ENCODE measurements around the gene ABLIM3.

ABLIM3 gene

DNA sequence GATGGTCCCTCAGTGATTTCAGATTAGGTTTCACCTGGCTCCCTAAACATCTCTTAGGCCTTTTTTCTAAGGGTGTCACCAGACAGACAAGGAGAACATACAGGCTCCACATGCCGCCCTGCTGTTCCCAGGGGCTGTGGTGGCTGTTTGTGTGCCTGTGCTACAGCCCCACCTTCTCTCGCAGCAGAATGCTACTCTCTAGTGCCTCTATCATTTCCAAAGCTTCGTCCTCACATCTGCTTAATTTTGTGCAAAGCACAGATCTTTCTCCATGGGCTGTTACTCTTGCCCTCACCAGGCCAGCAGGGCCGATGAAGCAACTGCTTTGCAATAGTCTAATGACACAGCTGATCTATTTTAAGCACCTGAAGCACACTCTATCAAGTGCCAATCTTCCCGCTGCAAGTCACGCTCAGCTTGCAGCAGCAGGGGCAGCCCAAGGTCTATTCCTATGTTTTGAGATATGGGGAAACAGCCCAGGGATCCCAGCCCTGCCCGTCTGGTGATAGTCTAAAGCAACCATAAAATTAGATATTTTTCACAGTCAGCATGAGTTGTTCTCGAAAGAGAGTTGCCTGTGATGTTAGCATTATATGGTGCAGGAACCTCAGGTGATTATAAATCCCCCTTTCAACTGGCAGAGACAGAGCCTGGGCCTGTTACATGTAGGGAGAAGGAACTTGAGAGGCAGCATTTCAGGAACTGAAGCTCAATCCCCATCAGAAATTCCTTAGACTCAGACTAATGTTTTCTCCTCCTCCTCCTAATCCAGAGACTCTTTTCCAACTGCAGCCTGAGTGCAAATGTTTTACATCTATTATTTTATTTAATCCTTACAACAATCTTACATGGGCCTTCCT is 12.7 kb downstream of the ABLIM3 start:
- no peak for TF ChIP-seq POU2F2 (IDR thresholded peaks at IDR 0.05; ENCODE audit: low read depth, low read length)
- no peak for TF ChIP-seq POLR2A (IDR thresholded peaks at IDR 0.05; ENCODE audit: low read depth, low read length)
- no peak for TF ChIP-seq PAX5 (IDR thresholded peaks at IDR 0.05; ENCODE audit: insufficient read depth, low read length, severe bottlenecking)
- no peak for TF ChIP-seq POLR2AphosphoS5 (IDR thresholded peaks at IDR 0.05; ENCODE audit: low read depth, low read length)
- TF ChIP-seq TAF1 (IDR thresholded peaks at IDR 0.05; ENCODE audit: low read depth, low read length), result no peak
- no peak for TF ChIP-seq SPI1 (IDR thresholded peaks at IDR 0.05; ENCODE audit: low read depth, low read length)
- DNase-seq (ENCODE audit: insufficient read length, low spot score) (no peak), FAIRE-seq (no peak)

DNA sequence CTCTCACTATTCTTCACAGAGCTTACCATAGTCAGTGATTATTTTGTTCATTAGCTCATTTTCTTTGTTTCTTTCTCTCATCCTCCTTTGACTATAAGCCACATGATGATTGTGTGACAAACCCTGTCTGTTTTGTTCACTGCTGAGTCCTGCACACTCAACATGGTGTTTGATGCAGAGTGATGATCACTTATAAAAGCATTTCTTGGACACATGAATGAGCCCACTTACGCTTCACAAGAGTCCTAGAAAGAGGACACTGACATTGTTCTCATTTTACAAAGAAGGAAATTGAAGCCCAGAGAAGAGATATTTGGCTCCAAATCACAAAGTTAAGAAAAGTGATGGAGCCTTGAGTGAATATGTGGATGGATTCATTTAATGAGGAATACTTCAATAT is 13.4 kb downstream of the ABLIM3 start:
- TF ChIP-seq SPI1 (IDR thresholded peaks at IDR 0.05; ENCODE audit: low read depth, low read length) (no peak), POLR2A (IDR thresholded peaks at IDR 0.05; ENCODE audit: low read depth, low read length) (no peak), PAX5 (IDR thresholded peaks at IDR 0.05; ENCODE audit: insufficient read depth, low read length, severe bottlenecking) (no peak), POLR2AphosphoS5 (IDR thresholded peaks at IDR 0.05; ENCODE audit: low read depth, low read length) (no peak), TAF1 (IDR thresholded peaks at IDR 0.05; ENCODE audit: low read depth, low read length) (no peak), POU2F2 (IDR thresholded peaks at IDR 0.05; ENCODE audit: low read depth, low read length) (no peak)
- no peak for FAIRE-seq
- DNase-seq (ENCODE audit: insufficient read length, low spot score), result no peak

DNA sequence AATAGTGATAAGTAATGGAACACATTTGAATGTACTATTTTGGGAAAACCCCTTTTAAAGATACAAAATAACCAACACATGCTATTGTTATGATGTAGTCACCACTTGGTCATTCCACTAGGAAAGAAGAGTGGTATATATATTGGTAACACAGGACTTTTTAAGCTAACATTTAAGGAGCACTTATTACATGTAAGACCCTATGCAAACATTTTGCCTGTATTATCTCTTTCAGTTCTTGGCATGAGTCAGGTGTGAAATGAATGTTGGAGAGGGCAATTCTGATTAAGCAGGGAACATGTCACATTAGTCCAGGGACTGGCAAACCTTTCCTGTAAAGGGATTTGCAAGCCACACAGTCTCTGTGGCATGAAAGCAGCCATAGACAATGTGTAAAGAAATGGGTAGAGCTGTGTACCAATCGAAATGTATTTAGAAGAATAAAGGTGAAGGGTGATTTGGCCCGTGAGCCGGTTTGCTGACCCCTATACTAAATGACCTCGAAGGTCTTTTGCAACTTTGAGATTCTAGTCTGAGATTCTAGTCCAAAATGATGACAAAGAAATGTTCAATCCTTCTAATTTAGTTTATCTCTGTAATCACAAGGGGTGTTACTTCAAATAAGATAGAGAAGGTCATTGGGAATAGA is 15.3 kb downstream of the ABLIM3 start:
- TF ChIP-seq SPI1 (IDR thresholded peaks at IDR 0.05; ENCODE audit: low read depth, low read length), result no peak
- DNase-seq (ENCODE audit: insufficient read length, low spot score) (no peak), FAIRE-seq (no peak)

GRCh38 chr5:149157330-149157729 is 16.0 kb downstream of the ABLIM3 start:
- no peak for DNase-seq (ENCODE audit: insufficient read length, low spot score)
- FAIRE-seq, result no peak
- TF ChIP-seq POU2F2 (IDR thresholded peaks at IDR 0.05; ENCODE audit: low read depth, low read length), result no peak
- TF ChIP-seq PAX5 (IDR thresholded peaks at IDR 0.05; ENCODE audit: insufficient read depth, low read length, severe bottlenecking), result no peak
- no peak for TF ChIP-seq POLR2AphosphoS5 (IDR thresholded peaks at IDR 0.05; ENCODE audit: low read depth, low read length)
- TF ChIP-seq SPI1 (IDR thresholded peaks at IDR 0.05; ENCODE audit: low read depth, low read length), result no peak
- TF ChIP-seq TAF1 (IDR thresholded peaks at IDR 0.05; ENCODE audit: low read depth, low read length), result no peak
- TF ChIP-seq POLR2A (IDR thresholded peaks at IDR 0.05; ENCODE audit: low read depth, low read length), result no peak

DNA sequence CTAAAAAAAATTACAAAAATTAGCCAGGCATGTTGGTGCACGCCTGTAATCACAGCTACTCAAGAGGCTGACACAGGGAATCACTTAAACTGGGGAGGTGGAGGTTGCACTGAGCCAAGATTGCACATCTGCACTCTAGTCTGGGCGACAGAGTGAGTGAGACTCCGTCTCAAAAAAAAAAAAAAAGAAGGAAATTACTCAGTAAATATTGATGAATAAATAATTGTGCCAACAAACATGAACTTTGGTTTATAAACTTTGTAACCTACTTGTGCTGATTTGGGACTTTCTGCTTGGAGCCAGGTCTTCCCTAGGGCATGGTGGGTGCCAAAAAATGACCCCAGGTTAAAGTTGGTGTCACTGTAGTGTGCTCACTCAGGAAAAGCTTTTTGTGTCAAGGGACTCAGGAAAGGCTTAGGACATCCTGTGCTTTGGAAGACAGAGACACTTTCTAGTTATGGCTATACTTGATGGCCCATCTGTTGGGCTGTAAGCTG is 19.0 kb downstream of the ABLIM3 start:
- TF ChIP-seq PAX5 (IDR thresholded peaks at IDR 0.05; ENCODE audit: insufficient read depth, low read length, severe bottlenecking), result no peak
- TF ChIP-seq SPI1 (IDR thresholded peaks at IDR 0.05; ENCODE audit: low read depth, low read length), result no peak
- TF ChIP-seq POLR2A (IDR thresholded peaks at IDR 0.05; ENCODE audit: low read depth, low read length), result no peak
- DNase-seq (ENCODE audit: insufficient read length, low spot score), result no peak
- no peak for FAIRE-seq

GRCh38 chr5:149161026-149161687 is 19.9 kb downstream of the ABLIM3 start:
- no peak for DNase-seq (ENCODE audit: insufficient read length, low spot score)
- FAIRE-seq, result no peak
- TF ChIP-seq TAF1 (IDR thresholded peaks at IDR 0.05; ENCODE audit: low read depth, low read length), result no peak
- TF ChIP-seq POU2F2 (IDR thresholded peaks at IDR 0.05; ENCODE audit: low read depth, low read length), result no peak

DNA sequence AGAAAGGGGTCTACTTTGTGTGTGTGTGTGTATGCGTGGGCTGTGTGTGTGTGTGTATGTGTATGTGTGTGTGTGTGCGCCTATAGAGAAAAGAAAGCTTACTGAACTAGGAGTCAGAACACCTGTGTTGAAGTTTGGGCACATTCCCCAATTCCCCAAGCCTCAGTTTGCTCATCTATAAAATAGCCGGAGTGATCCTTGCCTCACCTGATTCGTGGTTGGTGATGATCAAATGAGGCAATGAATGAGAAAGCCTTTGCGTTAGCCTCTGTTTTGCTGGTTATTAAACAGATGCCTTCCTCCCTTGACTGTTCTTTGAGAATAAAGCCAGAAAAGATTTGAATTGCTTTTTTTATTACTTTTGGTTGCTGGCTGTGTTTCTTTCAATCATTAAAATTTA is 20.6 kb downstream of the ABLIM3 start:
- no peak for FAIRE-seq
- DNase-seq (ENCODE audit: insufficient read length, low spot score), result no peak
- no peak for TF ChIP-seq TAF1 (IDR thresholded peaks at IDR 0.05; ENCODE audit: low read depth, low read length)
- no peak for TF ChIP-seq POLR2A (IDR thresholded peaks at IDR 0.05; ENCODE audit: low read depth, low read length)
- no peak for TF ChIP-seq POU2F2 (IDR thresholded peaks at IDR 0.05; ENCODE audit: low read depth, low read length)
- TF ChIP-seq POLR2AphosphoS5 (IDR thresholded peaks at IDR 0.05; ENCODE audit: low read depth, low read length), result no peak
- no peak for TF ChIP-seq PAX5 (IDR thresholded peaks at IDR 0.05; ENCODE audit: insufficient read depth, low read length, severe bottlenecking)
- TF ChIP-seq SPI1 (IDR thresholded peaks at IDR 0.05; ENCODE audit: low read depth, low read length), result no peak

- no peak for DNase-seq (ENCODE audit: insufficient read length, low spot score)
- FAIRE-seq, result no peak
- TF ChIP-seq SPI1 (IDR thresholded peaks at IDR 0.05; ENCODE audit: low read depth, low read length) (peak; percentile 83), POLR2A (IDR thresholded peaks at IDR 0.05; ENCODE audit: low read depth, low read length) (no peak)
These were observed 21.2 kb downstream of the ABLIM3 start for GRCh38 chr5:149162401-149163084.

DNA sequence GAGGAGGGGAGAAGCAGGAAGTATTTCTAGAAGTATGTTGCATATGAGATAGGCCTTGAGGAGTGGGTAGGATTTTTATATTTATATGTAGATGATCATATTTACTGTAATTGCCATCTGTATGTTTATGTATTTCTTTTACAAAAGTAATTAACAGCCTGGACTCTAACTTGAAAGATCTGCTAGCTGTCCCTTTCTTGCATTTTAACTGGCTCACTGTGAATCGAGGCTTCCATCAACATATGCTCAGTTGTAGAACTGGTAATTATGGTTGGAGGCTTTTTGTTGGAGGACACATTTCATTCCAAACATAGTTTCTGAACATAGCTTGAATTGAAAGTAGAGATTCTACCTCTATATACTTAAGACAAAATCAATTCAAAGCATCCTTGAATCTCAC is 23.4 kb downstream of the ABLIM3 start:
- TF ChIP-seq PAX5 (IDR thresholded peaks at IDR 0.05; ENCODE audit: insufficient read depth, low read length, severe bottlenecking) (no peak), POU2F2 (IDR thresholded peaks at IDR 0.05; ENCODE audit: low read depth, low read length) (no peak), POLR2A (IDR thresholded peaks at IDR 0.05; ENCODE audit: low read depth, low read length) (no peak), POLR2AphosphoS5 (IDR thresholded peaks at IDR 0.05; ENCODE audit: low read depth, low read length) (no peak)
- no peak for FAIRE-seq
- DNase-seq (ENCODE audit: insufficient read length, low spot score), result no peak
